NT2/D1 (cell line): ENCODE measurements around the gene MAML2.

ENCODE experiments used
- YY1 ChIP-seq: IDR thresholded peaks from 2 replicates; pipeline ENCODE4 v1.6.1; 2011; ENCODE audit not compliant: insufficient read length, insufficient read depth
- ZNF274 ChIP-seq: IDR thresholded peaks from 2 replicates; pipeline ENCODE4 v1.6.1; 2011; ENCODE audit warnings: mild to moderate bottlenecking, low read depth, low read length

- no peak for TF ChIP-seq YY1
- no peak for TF ChIP-seq ZNF274
Measured at GRCh38 chr11:96137373-96137772, 205.6 kb downstream of the MAML2 start.
